Epithelial cell of umbilical artery (primary cell): Measurements from ENCODE around the gene CHRD. TPM values are rescaled to one million over a fixed set of nuclear protein-coding genes. Genes with fewer than 3 reads are reported as not detected.

Source experiments
- total RNA-seq: library from RNA; depleted of rRNA; stranded (reverse); fragments of >200 nt; gene quantifications from 2 replicates; pipeline ENCODE4 v1.2.3, GENCODE V29; 2014

CHRD gene
- total RNA-seq, result 0.15 and 0.32 TPM in 2 replicates

DNA sequence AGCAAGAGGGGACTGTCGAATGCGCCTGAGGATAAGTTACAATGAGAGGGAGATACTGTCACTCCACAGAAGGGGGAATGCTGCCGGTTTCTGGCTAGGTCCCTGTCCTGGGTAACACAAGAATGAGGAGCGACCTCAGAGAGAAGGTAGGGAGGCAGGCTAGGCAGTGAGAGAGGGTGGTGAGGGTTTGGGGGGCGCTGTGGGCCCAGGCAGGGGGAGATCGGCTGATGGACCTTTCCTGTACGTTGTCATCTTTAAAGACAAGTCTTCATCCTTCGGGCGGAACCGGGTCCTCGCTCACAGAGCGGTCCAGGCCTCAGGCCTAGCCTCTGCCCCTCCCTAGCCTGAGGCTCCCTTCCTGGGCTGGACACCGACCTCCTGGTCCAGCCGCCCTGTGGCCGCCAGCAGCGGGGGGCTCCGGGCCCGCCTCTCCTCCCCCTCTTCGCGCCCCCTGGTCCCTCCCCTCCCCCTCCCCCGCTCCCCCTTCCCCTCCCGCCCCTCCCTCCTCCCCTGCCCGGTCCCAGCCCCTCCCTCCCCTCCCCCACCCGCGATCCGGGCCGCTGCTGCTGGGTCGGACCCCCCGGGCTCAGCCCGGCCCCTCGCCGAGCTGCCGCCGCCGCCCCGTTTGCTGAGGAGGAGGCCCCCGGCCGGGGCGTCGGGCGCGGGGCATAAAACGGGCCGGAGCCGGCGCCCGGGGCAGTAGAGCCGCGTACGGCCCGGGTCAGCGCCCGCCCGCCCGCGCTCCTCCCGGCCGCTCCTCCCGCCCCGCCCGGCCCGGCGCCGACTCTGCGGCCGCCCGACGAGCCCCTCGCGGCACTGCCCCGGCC is at the start of gene CHRD:
Gene CHRD (plus strand): TSS at position 697 of the 827 bp plus-strand sequence. CDS start 265 bp downstream, outside the sequence.

DNA sequence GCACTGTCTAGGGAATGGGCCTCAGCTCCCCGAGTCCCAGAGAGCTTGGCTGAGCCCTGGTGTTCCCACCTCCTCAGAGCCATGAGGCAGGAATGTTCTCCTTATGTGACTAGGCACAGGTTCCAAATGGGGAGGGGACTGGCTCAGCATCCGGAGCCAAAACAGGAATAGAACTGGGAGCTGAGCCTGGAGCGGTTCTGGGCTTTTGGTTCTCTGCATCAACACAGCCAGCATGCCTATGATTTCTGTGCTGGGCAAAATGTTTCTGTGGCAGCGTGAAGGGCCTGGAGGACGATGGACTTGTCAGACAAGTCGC is 42.5 kb upstream of the CHRD start, which contains the start of gene FAM131A:
Gene FAM131A (plus strand): TSS at position 202 of the 316 bp plus-strand sequence. CDS start 31 bp downstream, at position 233.

DNA sequence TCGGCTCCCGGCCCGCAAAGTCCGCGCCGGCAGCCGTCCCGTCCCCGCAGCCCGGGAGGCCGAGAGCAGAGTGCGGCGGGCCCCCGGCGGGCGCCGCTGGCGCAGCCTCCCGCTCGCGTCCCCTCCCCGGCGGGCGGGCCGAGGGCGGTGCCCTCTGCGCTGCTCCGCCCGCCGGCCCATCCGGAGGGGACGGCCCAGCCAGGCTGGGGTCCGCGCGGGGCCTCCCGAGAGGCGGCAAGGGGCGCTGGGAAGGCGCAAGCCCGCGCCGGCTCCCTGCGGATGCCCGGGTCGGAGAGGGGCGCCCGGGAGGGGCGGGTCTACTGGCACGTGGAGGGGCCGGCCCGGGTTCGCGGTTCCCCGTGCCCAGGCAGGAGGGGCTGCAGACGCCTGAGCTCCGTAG is 18.3 kb upstream of the CHRD start, which contains the start of the genes CLCN2 and POLR2H:
Gene CLCN2 (minus strand): TSS at position 74 of the 400 bp plus-strand sequence. CDS start 126 bp downstream, outside the sequence.
Gene POLR2H (plus strand): TSS at position 179 of the 400 bp plus-strand sequence. CDS start 1,783 bp downstream, outside the sequence.

DNA sequence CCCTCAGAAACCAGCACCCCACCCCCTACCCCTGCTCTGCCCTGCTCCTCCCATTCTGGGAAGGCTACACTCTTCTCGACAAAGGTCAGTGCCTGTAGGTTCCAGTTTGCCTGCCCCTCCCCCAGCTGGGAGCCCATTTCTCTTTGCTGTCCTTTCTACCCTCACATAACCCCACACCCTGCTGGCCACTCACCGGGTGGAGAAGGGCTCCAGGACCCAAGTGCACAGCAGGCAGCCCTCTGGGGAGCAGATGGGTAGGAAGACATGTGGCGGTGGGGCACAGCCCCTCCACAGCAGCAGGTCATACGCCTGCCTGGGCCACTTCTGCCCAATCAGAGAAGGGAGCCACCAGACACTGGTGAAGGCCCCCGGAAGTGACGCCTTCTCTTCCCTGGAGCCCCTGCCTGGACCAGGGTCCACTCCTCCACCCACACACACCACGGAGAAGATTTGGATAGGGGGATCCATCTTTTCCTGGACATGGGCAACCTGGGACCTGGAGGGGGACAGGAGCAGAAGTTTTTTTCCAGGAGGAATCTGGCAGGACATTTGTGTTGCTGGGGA is 1.9 kb upstream of the CHRD start, which contains the start of gene THPO:
Gene THPO (minus strand): TSS at position 326 of the 564 bp plus-strand sequence. CDS start 1,948 bp downstream, outside the sequence.

Other genes starting within 250 kb of the CHRD start
- gene EIF2B5, start 244.7 kb upstream of the CHRD start, total RNA-seq, result 44.5 and 52.3 TPM in 2 replicates
- 18.5 and 19.6 TPM in 2 replicates for gene DVL3, start 224.7 kb upstream of the CHRD start, total RNA-seq
- gene AP2M1, start 205.2 kb upstream of the CHRD start, total RNA-seq, result 351 and 389 TPM in 2 replicates
- 39.2 and 41.6 TPM in 2 replicates for gene ABCF3, start 193.9 kb upstream of the CHRD start, total RNA-seq
- not detected in 2 replicates for gene VWA5B2, start 150.5 kb upstream of the CHRD start, total RNA-seq
- gene ALG3, start 131.1 kb upstream of the CHRD start, total RNA-seq, result 26.6 and 32.5 TPM in 2 replicates
- gene EEF1AKMT4, start 130.4 kb upstream of the CHRD start, total RNA-seq, result 3.6 and 5.8 TPM in 2 replicates
- gene CAMK2N2, start 118.5 kb upstream of the CHRD start, total RNA-seq, result 0.15 TPM in 1 of 2 replicates, not detected in the other
- gene ECE2, start 104.0 kb upstream of the CHRD start, total RNA-seq, result not detected in 2 replicates
- 534 and 651 TPM in 2 replicates for gene PSMD2, start 80.8 kb upstream of the CHRD start, total RNA-seq
- gene EIF4G1, start 65.4 kb upstream of the CHRD start, total RNA-seq, result 222 and 225 TPM in 2 replicates
- gene FAM131A, start 42.5 kb upstream of the CHRD start, total RNA-seq, result 30.9 and 37.1 TPM in 2 replicates
- 1.9 and 3.2 TPM in 2 replicates for gene CLCN2, start 18.4 kb upstream of the CHRD start, total RNA-seq
- 165 and 180 TPM in 2 replicates for gene POLR2H, start 18.3 kb upstream of the CHRD start, total RNA-seq
- gene THPO, start 1.8 kb upstream of the CHRD start, total RNA-seq, result under 0.01 TPM in 1 of 2 replicates, not detected in the other
- 0.15 TPM in 1 of 2 replicates, not detected in the other for gene EPHB3, start 181.7 kb downstream of the CHRD start, total RNA-seq